DND-41 (cell line): ENCODE measurements around the gene RHOV.

ENCODE experiments used
- ATAC-seq: fragments of 200-7000 bp; cut with Tn5 transposase; 3 replicates; pipeline ENCODE4 v1.9.1; 2021; ENCODE audit warnings: low read depth; ENCODE audit not compliant: insufficient read depth
- DNase-seq: peaks from one replicate; pipeline ENCODE4 v3.0.0-alpha.2; 2020
- H2AFZ ChIP-seq: 2 replicates; pipeline ENCODE4 v1.6.0; 2012; ENCODE audit warnings: low read depth, low read length
- H3K27ac ChIP-seq: 2 replicates; pipeline ENCODE4 v1.5.1; 2012; ENCODE audit warnings: low read length, inconsistent platforms
- H3K27me3 ChIP-seq: fragments of 200-600 bp; sonication (generic); 2 replicates; pipeline ENCODE4 v1.6.0; 2012; ENCODE audit warnings: low read length, mild to moderate bottlenecking, inconsistent platforms; ENCODE audit not compliant: insufficient read depth, poor library complexity
- H3K36me3 ChIP-seq: 2 replicates; pipeline ENCODE4 v1.5.1; 2012; ENCODE audit warnings: low read length, inconsistent platforms; ENCODE audit not compliant: insufficient read depth
- H3K4me1 ChIP-seq: 2 replicates; pipeline ENCODE4 v1.5.1; 2012; ENCODE audit warnings: mild to moderate bottlenecking, low read length; ENCODE audit not compliant: insufficient read depth
- H3K4me2 ChIP-seq: 2 replicates; pipeline ENCODE4 v1.6.0; 2012; ENCODE audit warnings: mild to moderate bottlenecking, moderate library complexity, low read length, inconsistent platforms; ENCODE audit not compliant: insufficient read depth
- H3K4me3 ChIP-seq, 2 experiments: fragments of 200-600 bp in 1 of 2; shearing (Covaris generic) in 1 of 2; 2 replicates each; pipeline ENCODE4 v1.5.1; 2012 to 2016; ENCODE audit warnings: inconsistent platforms in 2 of 2, low read length in 2 of 2, mild to moderate bottlenecking in 2 of 2, low read depth in 1 of 2, moderate library complexity in 1 of 2
- H3K79me2 ChIP-seq: 2 replicates; pipeline ENCODE4 v1.6.0; 2012; ENCODE audit warnings: low read length, inconsistent platforms; ENCODE audit not compliant: insufficient read depth
- H3K9ac ChIP-seq: 2 replicates; pipeline ENCODE4 v1.6.0; 2012; ENCODE audit warnings: low read depth, mild to moderate bottlenecking, inconsistent platforms, low read length, moderate library complexity
- H3K9me3 ChIP-seq: 2 replicates; pipeline ENCODE4 v1.5.1; 2012; ENCODE audit warnings: low read length, moderate library complexity, mild to moderate bottlenecking, inconsistent platforms; ENCODE audit not compliant: insufficient read depth, severe bottlenecking
- H4K20me1 ChIP-seq: 2 replicates; pipeline ENCODE4 v1.6.0; 2012; ENCODE audit warnings: low read length; ENCODE audit not compliant: insufficient read depth
- EZH2 ChIP-seq: IDR thresholded peaks from 3 replicates; pipeline ENCODE4 v1.6.1; 2012; ENCODE audit warnings: borderline replicate concordance, low read depth, mild to moderate bottlenecking, moderate library complexity, low read length, inconsistent platforms; ENCODE audit not compliant: severe bottlenecking
- TF ChIP-seq, protein P1 (sequence below): IDR thresholded peaks from 2 replicates; pipeline ENCODE4 v1.5.1; 2012; ENCODE audit warnings: borderline replicate concordance, low read length, moderate library complexity, mild to moderate bottlenecking; ENCODE audit not compliant: poor library complexity, severe bottlenecking; ENCODE audit errors: extremely low read depth

The RHOV gene

GRCh38 chr15:40877694-40878093 is 3.7 kb upstream of the RHOV start:
- H3K4me2 ChIP-seq = no peak overlapping the region
- DNase-seq (no peak), ATAC-seq (no peak)
- H3K79me2 ChIP-seq = no peaks in the 10 kb centered on the region
- H4K20me1 ChIP-seq = no peaks in the 10 kb centered on the region
- H3K9ac ChIP-seq = no peak overlapping the region
- H2AFZ ChIP-seq = no peak overlapping the region
- H3K4me1 ChIP-seq = peaks cover 15% of the 10 kb centered on the region
- no peaks in the 10 kb centered on the region for H3K9me3 ChIP-seq
- TF ChIP-seq EZH2 = no peak
- TF ChIP-seq, protein P1, sequence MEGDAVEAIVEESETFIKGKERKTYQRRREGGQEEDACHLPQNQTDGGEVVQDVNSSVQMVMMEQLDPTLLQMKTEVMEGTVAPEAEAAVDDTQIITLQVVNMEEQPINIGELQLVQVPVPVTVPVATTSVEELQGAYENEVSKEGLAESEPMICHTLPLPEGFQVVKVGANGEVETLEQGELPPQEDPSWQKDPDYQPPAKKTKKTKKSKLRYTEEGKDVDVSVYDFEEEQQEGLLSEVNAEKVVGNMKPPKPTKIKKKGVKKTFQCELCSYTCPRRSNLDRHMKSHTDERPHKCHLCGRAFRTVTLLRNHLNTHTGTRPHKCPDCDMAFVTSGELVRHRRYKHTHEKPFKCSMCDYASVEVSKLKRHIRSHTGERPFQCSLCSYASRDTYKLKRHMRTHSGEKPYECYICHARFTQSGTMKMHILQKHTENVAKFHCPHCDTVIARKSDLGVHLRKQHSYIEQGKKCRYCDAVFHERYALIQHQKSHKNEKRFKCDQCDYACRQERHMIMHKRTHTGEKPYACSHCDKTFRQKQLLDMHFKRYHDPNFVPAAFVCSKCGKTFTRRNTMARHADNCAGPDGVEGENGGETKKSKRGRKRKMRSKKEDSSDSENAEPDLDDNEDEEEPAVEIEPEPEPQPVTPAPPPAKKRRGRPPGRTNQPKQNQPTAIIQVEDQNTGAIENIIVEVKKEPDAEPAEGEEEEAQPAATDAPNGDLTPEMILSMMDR = no peak
- H3K27ac ChIP-seq = no peak overlapping the region
- H3K4me3 ChIP-seq = no peak overlapping the region
- H3K36me3 ChIP-seq = no peaks in the 10 kb centered on the region
- H3K27me3 ChIP-seq = peaks cover 22% of the 10 kb centered on the region

DNA sequence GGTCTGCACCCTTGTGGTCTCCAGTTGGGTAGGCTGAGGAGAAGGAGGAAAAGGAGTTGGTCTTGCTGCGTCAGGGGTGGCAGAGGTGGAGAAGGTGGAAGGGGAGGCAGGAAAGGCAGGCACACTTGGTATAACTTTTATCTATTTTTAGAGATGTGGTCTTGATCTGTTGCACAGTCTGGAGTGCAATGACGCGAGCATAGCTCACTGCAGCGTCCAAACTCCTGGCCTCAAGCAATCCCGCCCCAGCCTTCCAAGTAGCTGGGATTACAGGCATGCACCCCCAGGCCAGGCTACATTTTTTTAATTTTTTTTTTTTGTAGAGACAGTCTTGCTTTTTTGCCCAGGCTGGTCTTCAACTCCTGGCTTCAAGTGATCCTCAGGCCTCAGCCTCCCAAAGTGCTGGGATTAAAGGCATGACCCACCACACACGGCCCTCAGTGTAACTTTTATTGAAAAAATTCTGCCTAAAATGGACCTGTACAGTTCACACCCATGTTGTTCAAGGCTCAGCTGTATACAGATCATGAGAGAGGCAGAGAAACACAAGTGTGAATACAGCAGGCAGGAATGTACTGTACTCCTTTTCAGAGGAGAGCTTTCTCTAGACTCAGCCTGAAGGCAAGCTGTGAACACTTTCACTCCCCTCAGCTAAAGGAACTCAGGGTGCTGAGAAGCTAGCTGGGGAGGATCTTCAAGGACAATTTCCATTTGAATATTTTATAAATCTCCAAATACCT is 2.1 kb upstream of the RHOV start:
- Histone ChIP-seq H3K79me2 (no peaks in the 10 kb centered on the region), H3K4me3 (no peak overlapping the region), H4K20me1 (no peaks in the 10 kb centered on the region), H3K4me1 (peaks cover 15% of the 10 kb centered on the region), H3K4me2 (no peak overlapping the region), H3K9me3 (no peaks in the 10 kb centered on the region), H2AFZ (no peak overlapping the region), H3K9ac (no peak overlapping the region), H3K36me3 (no peaks in the 10 kb centered on the region), H3K27ac (no peak overlapping the region), H3K27me3 (peaks cover 24% of the 10 kb centered on the region)
- DNase-seq = no peak
- ATAC-seq = no peak
- TF ChIP-seq EZH2 = no peak
- TF ChIP-seq, protein P1 = no peak

DNA sequence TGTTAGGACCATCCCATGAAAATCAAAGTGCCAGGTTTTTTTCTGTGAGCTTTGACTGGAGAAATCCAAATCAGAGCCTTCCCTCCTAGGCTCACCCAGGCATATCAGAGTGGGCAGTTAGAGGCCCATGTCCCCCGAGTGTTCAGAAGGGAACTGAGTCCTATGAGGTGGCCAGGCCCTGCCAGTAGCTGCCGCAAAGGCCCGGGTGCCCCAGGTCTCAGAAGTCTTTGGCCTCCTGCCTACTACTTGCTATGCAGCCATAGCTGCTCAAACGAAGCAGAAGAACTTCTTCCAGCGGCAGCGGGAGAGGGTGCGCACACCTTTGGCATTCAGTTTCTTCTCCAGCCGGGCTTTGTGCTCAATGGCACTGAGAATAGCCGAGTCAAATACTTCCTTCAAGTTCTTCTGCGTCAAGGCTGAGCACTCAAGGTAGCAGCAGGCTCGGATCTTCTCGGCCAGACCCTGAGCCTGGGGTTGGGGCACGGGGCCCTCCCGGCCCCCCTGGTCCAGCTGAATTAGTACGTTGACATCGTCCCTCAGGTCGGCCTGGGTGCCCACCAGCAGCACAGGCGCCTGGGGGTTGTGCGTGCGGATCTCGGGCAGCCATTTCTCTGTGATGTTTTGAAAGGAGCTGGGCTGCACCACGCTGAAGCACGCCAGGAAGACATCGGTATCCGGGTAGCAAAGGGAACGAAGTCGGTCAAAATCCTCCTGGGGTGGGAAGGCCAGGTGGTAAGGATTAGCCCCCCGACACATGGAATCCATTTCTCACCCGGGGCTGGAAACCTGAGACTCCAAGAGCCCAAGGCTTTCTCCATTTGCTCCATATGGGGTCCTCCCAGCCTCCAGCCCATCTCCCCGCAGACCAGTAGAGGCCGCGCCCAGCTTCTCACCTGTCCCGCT is 992 bp downstream of the RHOV start:
- Histone ChIP-seq H3K27ac (no peak overlapping the region), H3K36me3 (no peaks in the 10 kb centered on the region), H2AFZ (0 out of 2 replicates have a peak overlapping the region, but pooled peaks have one; percentile 51), H3K4me1 (peaks cover 15% of the 10 kb centered on the region), H3K9me3 (no peaks in the 10 kb centered on the region), H3K27me3 (peaks cover 24% of the 10 kb centered on the region), H3K9ac (peak overlapping the region; percentile 39; the same call in 1 of the 2 replicates), H3K4me2 (peak overlapping the region; percentile 81), H3K4me3 (peak overlapping the region in 1 of 2 experiments; percentile 58; a peak in 2 of 4 replicates), H3K79me2 (no peaks in the 10 kb centered on the region), H4K20me1 (no peaks in the 10 kb centered on the region)
- ATAC-seq (no peak), DNase-seq (no peak)
- TF ChIP-seq EZH2 = no peak
- TF ChIP-seq, protein P1 = no peak
